Natural killer cell (primary cell): Measurements from ENCODE around the gene PDE4D. TPM values are rescaled to one million over a fixed set of nuclear protein-coding genes. Genes with fewer than 3 reads are reported as not detected.

ENCODE experiments used
- ATAC-seq, 3 donors: fragments of 150-1000 bp in 2 of 3; fragments of 200-7000 bp in 1 of 3; cut with Tn5 transposase; 1 replicate in 1 of 3; 2 replicates in 2 of 3; pipeline ENCODE4 v1.10.0; 2021; ENCODE audit warnings: mild to moderate bottlenecking in 2 of 3, moderate library complexity in 2 of 3
- DNase-seq, 2 donors: peaks; one replicate each; pipeline versions ENCODE4 v3.0.0 to v3.0.0-alpha.2; 2013 to 2021; ENCODE audit warnings: mixed read lengths in 1 of 2
- H3K27ac ChIP-seq: one replicate; pipeline ENCODE4 v1.5.1; 2013; ENCODE audit warnings: mild to moderate bottlenecking, low read length
- H3K27me3 ChIP-seq: one replicate; pipeline ENCODE4 v1.6.1; 2013; ENCODE audit warnings: low read length; ENCODE audit not compliant: control insufficient read depth, insufficient read depth
- H3K36me3 ChIP-seq: one replicate; pipeline ENCODE4 v1.6.1; 2013; ENCODE audit warnings: low read length; ENCODE audit not compliant: control insufficient read depth, insufficient read depth
- H3K4me1 ChIP-seq: one replicate; pipeline ENCODE4 v1.6.1; 2013; ENCODE audit warnings: low read length; ENCODE audit not compliant: control insufficient read depth, insufficient read depth
- H3K4me3 ChIP-seq: one replicate; pipeline ENCODE4 v1.5.1; 2013; ENCODE audit warnings: low read length
- H3K9me3 ChIP-seq: one replicate; pipeline ENCODE4 v1.6.1; 2013; ENCODE audit warnings: low read length; ENCODE audit not compliant: control insufficient read depth, insufficient read depth
- H3K27ac Mint-ChIP-seq, 2 donors: one replicate each; pipeline ENCODE4 v1.8.0; 2022; ENCODE audit warnings: mild to moderate bottlenecking in 2 of 2, mixed read lengths in 2 of 2, moderate library complexity in 1 of 2
- H3K27me3 Mint-ChIP-seq, 2 donors: one replicate each; pipeline ENCODE4 v1.8.0; 2022; ENCODE audit warnings: low read depth in 2 of 2, mixed read lengths in 2 of 2
- H3K36me3 Mint-ChIP-seq: one replicate; pipeline ENCODE4 v1.8.0; 2022; ENCODE audit warnings: mixed read lengths
- H3K4me1 Mint-ChIP-seq, 2 donors: one replicate each; pipeline ENCODE4 v1.8.0; 2022; ENCODE audit warnings: mixed read lengths in 2 of 2
- H3K4me3 Mint-ChIP-seq: one replicate; pipeline ENCODE4 v1.8.0; 2022; ENCODE audit warnings: mild to moderate bottlenecking, moderate library complexity, mixed read lengths
- H3K9me3 Mint-ChIP-seq, 2 donors: one replicate each; pipeline ENCODE4 v1.8.0; 2022; ENCODE audit warnings: mixed read lengths in 2 of 2
- WGBS: methylation state at CpG from one replicate; pipeline ENCODE4 v1.1.7; 2013; ENCODE audit warnings: missing lambda C conversion rate; ENCODE audit not compliant: insufficient coverage; 5-methylcytosine and 5-hydroxymethylcytosine counted together
- intact Hi-C: fragments of 100-400 bp; cut with micrococcal nuclease; formaldehyde crosslinking; loops from one replicate; pipeline ENCODE4 v1.14.2; 2022
- total RNA-seq, 4 donors: library from RNA; stranded (reverse); fragments of 120-200 nt in 1 of 4; gene quantifications; one replicate each; pipeline versions ENCODE4 v1.2.3 to v1.2.4, GENCODE V29; 2013 to 2022
- TF ChIP-seq, protein P1 (sequence below): fragments of 200-600 bp; IDR thresholded peaks from one replicate; pipeline ENCODE4 v1.8.0; 2022; ENCODE audit warnings: antibody characterized with exemption

Gene PDE4D
- total RNA-seq, 3 donors from 2014 or later (not counting 1 experiment from before 2014, with no cell fraction given), result 109 to 170 (median 116) TPM

GRCh38 chr5:58925627-58926540 is 967.6 kb downstream of the PDE4D start:
- Mint-ChIP-seq H3K36me3 (no peaks in the 10 kb centered on the region), H3K4me1 (no peaks in the 10 kb centered on the region)
- TF ChIP-seq, protein P1, sequence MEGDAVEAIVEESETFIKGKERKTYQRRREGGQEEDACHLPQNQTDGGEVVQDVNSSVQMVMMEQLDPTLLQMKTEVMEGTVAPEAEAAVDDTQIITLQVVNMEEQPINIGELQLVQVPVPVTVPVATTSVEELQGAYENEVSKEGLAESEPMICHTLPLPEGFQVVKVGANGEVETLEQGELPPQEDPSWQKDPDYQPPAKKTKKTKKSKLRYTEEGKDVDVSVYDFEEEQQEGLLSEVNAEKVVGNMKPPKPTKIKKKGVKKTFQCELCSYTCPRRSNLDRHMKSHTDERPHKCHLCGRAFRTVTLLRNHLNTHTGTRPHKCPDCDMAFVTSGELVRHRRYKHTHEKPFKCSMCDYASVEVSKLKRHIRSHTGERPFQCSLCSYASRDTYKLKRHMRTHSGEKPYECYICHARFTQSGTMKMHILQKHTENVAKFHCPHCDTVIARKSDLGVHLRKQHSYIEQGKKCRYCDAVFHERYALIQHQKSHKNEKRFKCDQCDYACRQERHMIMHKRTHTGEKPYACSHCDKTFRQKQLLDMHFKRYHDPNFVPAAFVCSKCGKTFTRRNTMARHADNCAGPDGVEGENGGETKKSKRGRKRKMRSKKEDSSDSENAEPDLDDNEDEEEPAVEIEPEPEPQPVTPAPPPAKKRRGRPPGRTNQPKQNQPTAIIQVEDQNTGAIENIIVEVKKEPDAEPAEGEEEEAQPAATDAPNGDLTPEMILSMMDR, result no peak

GRCh38 chr5:58924306-58924705 is 969.2 kb downstream of the PDE4D start:
- 89% methylated on average over 5 of the region's 5 CpGs for WGBS
- no peak overlapping the region for H3K27ac Mint-ChIP-seq
- intact Hi-C loops, result no loop called here

More at GRCh38 chr5:58925627-58926540, 967.6 kb downstream of the PDE4D start:
- no peaks in the 10 kb centered on the region for H3K4me1 ChIP-seq
- intact Hi-C loops, result no loop called here
- DNase-seq (no peak), ATAC-seq (no peak)
- no peak overlapping the region for H3K4me3 Mint-ChIP-seq
- H3K27ac Mint-ChIP-seq, result no peak overlapping the region
- 81% methylated on average over 5 of the region's 5 CpGs for WGBS
- H3K27me3 ChIP-seq, result no peaks in the 10 kb centered on the region
- peaks cover 12 to 37% of the 10 kb centered on the region in 2 donors for H3K27me3 Mint-ChIP-seq
- H3K9me3 ChIP-seq, result no peaks in the 10 kb centered on the region
- no peaks in the 10 kb centered on the region for H3K36me3 ChIP-seq
- no peak overlapping the region for H3K27ac ChIP-seq
- H3K4me3 ChIP-seq, result no peak overlapping the region
- no peaks in the 10 kb centered on the region for H3K9me3 Mint-ChIP-seq

DNA sequence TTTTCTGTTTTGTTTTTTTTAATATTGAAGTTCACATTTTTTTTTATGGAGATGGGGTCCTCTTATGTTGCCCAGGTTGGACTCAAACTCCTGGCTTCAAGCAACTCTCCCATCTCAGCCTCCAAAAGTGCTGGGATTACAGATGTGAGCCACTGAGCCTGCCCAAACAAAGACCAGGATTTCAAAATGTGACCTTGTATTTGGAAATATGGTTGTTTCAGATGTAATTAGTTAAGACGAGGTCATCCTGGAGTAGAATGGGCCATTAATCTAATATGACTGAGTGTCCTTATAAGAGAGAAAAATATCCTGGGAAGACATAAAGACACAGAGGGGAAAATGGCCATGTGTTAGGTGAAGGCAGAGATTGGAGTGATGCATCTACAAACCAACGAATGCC is 970.2 kb downstream of the PDE4D start:
- no peaks in the 10 kb centered on the region for H3K36me3 ChIP-seq
- no peaks in the 10 kb centered on the region for H3K27me3 ChIP-seq
- WGBS, result 95% methylated on average over 2 of the region's 2 CpGs
- no peaks in the 10 kb centered on the region for H3K36me3 Mint-ChIP-seq
- H3K9me3 ChIP-seq, result no peaks in the 10 kb centered on the region
- H3K4me3 Mint-ChIP-seq, result no peak overlapping the region
- intact Hi-C loops, result no loop called here
- no peaks in the 10 kb centered on the region for H3K4me1 Mint-ChIP-seq
- no peaks in the 10 kb centered on the region for H3K4me1 ChIP-seq
- H3K27me3 Mint-ChIP-seq, result peaks cover 10 to 31% of the 10 kb centered on the region in 2 donors
- no peak overlapping the region for H3K27ac ChIP-seq
- DNase-seq (no peak), ATAC-seq (no peak)
- H3K9me3 Mint-ChIP-seq, result no peaks in the 10 kb centered on the region
- no peak overlapping the region for H3K4me3 ChIP-seq
- TF ChIP-seq, protein P1, result no peak
- H3K27ac Mint-ChIP-seq, result no peak overlapping the region

More at GRCh38 chr5:58924306-58924705, 969.2 kb downstream of the PDE4D start:
- Mint-ChIP-seq H3K4me1 (no peaks in the 10 kb centered on the region), H3K4me3 (no peak overlapping the region), H3K27me3 (peaks cover 5 to 28% of the 10 kb centered on the region in 2 donors), H3K9me3 (no peaks in the 10 kb centered on the region), H3K36me3 (no peaks in the 10 kb centered on the region)
- Histone ChIP-seq H3K4me1 (no peaks in the 10 kb centered on the region), H3K27ac (no peak overlapping the region), H3K4me3 (no peak overlapping the region), H3K27me3 (no peaks in the 10 kb centered on the region), H3K9me3 (no peaks in the 10 kb centered on the region), H3K36me3 (no peaks in the 10 kb centered on the region)
- TF ChIP-seq, protein P1, result no peak
- DNase-seq (no peak), ATAC-seq (no peak)
